HepG2 (cell line): ENCODE measurements around the gene TPST1. TPM values are rescaled to one million over a fixed set of nuclear protein-coding genes. Genes with fewer than 3 reads are reported as not detected.

Source experiments
- ARID3A ChIP-seq: IDR thresholded peaks from 2 replicates; pipeline ENCODE4 v1.6.1; 2012; ENCODE audit warnings: low read depth, low read length, improper control_type of control experiment
- ATF4 ChIP-seq, 2 experiments: fragments of 450-650 bp in 1 of 2; sonication (generic) in 1 of 2; formaldehyde crosslinking; IDR thresholded peaks; 2 replicates each; pipeline versions ENCODE4 v1.5.0 to v1.8.0; 2020 to 2022; ENCODE audit warnings: mild to moderate bottlenecking in 1 of 2, missing genetic modification reagents in 1 of 2
- BCL6 ChIP-seq: IDR thresholded peaks from 2 replicates; pipeline ENCODE4 v1.6.1; 2016; ENCODE audit warnings: missing genetic modification reagents, missing compliant biosample characterization
- CAMTA2 ChIP-seq: sonication (generic); formaldehyde crosslinking; IDR thresholded peaks from 2 replicates; pipeline ENCODE4 v1.4.0; 2020; ENCODE audit warnings: mild to moderate bottlenecking, missing genetic modification reagents, borderline replicate concordance
- ETV6 ChIP-seq: sonication (generic); formaldehyde crosslinking; conservative IDR thresholded peaks from 2 replicates; pipeline ENCODE4 v1.4.0; 2020; ENCODE audit warnings: missing genetic modification reagents
- HNF1B ChIP-seq: sonication (generic); formaldehyde crosslinking; IDR thresholded peaks from 2 replicates; pipeline ENCODE4 v1.5.1; 2020; ENCODE audit warnings: mild to moderate bottlenecking, moderate library complexity, missing genetic modification reagents
- KLF13 ChIP-seq: sonication (generic); formaldehyde crosslinking; IDR thresholded peaks from 2 replicates; pipeline ENCODE4 v1.4.0; 2020; ENCODE audit warnings: mild to moderate bottlenecking, missing genetic modification reagents
- KLF9 ChIP-seq: IDR thresholded peaks from 2 replicates; pipeline ENCODE4 v1.6.1; 2016; ENCODE audit warnings: low read depth
- MYC ChIP-seq: sonication (generic); formaldehyde crosslinking; IDR thresholded peaks from 2 replicates; pipeline ENCODE4 v1.9.0; 2021; ENCODE audit warnings: missing genetic modification reagents, borderline replicate concordance
- NPAS2 ChIP-seq: sonication (generic); formaldehyde crosslinking; IDR thresholded peaks from 2 replicates; pipeline ENCODE4 v1.8.0; 2022; ENCODE audit warnings: mild to moderate bottlenecking, missing genetic modification reagents, borderline replicate concordance
- POGK ChIP-seq: sonication (generic); formaldehyde crosslinking; conservative IDR thresholded peaks from 2 replicates; pipeline ENCODE4 v1.8.0; 2022; ENCODE audit warnings: mild to moderate bottlenecking, moderate library complexity, missing genetic modification reagents
- PTBP1 ChIP-seq: fragments of 200-400 bp; formaldehyde crosslinking; IDR thresholded peaks from 2 replicates; pipeline ENCODE4 v1.6.1; 2018; ENCODE audit warnings: low read length, low read depth; ENCODE audit not compliant: poor library complexity, severe bottlenecking
- TCF12 ChIP-seq, 2 experiments: fragments of 450-650 bp in 1 of 2; sonication (generic) in 1 of 2; formaldehyde crosslinking in 1 of 2; IDR thresholded peaks; 2 replicates each; pipeline versions ENCODE4 v1.6.1 to v1.8.0; 2017 to 2022; ENCODE audit warnings: antibody characterized with exemption in 1 of 2, mild to moderate bottlenecking in 1 of 2, missing genetic modification reagents in 1 of 2, moderate library complexity in 1 of 2
- TP53 ChIP-seq: sonication (generic); formaldehyde crosslinking; conservative IDR thresholded peaks from 2 replicates; pipeline ENCODE4 v1.4.0; 2020; ENCODE audit warnings: missing genetic modification reagents
- ZNF235 ChIP-seq: sonication (generic); formaldehyde crosslinking; IDR thresholded peaks from 2 replicates; pipeline ENCODE4 v1.8.1; 2023; ENCODE audit warnings: mild to moderate bottlenecking, missing genetic modification reagents, borderline replicate concordance
- ZNF317 ChIP-seq: sonication (generic); formaldehyde crosslinking; IDR thresholded peaks from 2 replicates; pipeline ENCODE4 v1.5.0; 2020; ENCODE audit warnings: mild to moderate bottlenecking, missing genetic modification reagents
- ZNF326 ChIP-seq: sonication (generic); formaldehyde crosslinking; IDR thresholded peaks from 2 replicates; pipeline ENCODE4 v1.4.0; 2020; ENCODE audit warnings: missing genetic modification reagents, borderline replicate concordance
- ZNF451 ChIP-seq: sonication (generic); formaldehyde crosslinking; IDR thresholded peaks from 2 replicates; pipeline ENCODE4 v1.5.0; 2020; ENCODE audit warnings: mild to moderate bottlenecking, missing genetic modification reagents
- ZNF576 ChIP-seq: sonication (generic); formaldehyde crosslinking; IDR thresholded peaks from 2 replicates; pipeline ENCODE4 v1.4.0; 2020; ENCODE audit warnings: mild to moderate bottlenecking, missing genetic modification reagents
- ZNF652 ChIP-seq: IDR thresholded peaks from 2 replicates; pipeline ENCODE4 v1.6.1; 2016; ENCODE audit warnings: low read depth, borderline replicate concordance
- ZNF660 ChIP-seq: sonication (generic); formaldehyde crosslinking; IDR thresholded peaks from 2 replicates; pipeline ENCODE4 v1.5.1; 2020; ENCODE audit warnings: mild to moderate bottlenecking, low read depth, missing genetic modification reagents, borderline replicate concordance
- ZNF781 ChIP-seq: sonication (generic); formaldehyde crosslinking; IDR thresholded peaks from 2 replicates; pipeline ENCODE4 v1.5.1; 2020; ENCODE audit warnings: borderline replicate concordance, mild to moderate bottlenecking, missing genetic modification reagents; ENCODE audit errors: not compliant biosample characterization
- polyA plus RNA-seq, 8 experiments: library from polyadenylated mRNA; depleted of rRNA in 3 of 8; stranded (reverse) in 7 of 8; unstranded in 1 of 8; fragments of >200 nt; fragmentation: Illumina TruSeq in 4 of 8; extraction: Trizol in 4 of 8; gene quantifications; 2 replicates each; pipeline versions ENCODE4 v1.2.1 to v1.2.3, GENCODE V29; 2011 to 2016; ENCODE audit warnings: low read depth in 4 of 8, missing spikeins in 1 of 8, mixed read lengths in 1 of 8; ENCODE audit not compliant: insufficient read depth in 1 of 8
- total RNA-seq, 5 experiments: library from RNA; depleted of rRNA; stranded (reverse); fragments of >200 nt; fragmentation: Illumina TruSeq; extraction: Trizol; gene quantifications; 2 replicates each; pipeline ENCODE4 v1.2.3, GENCODE V29; 2016; ENCODE audit warnings: low read depth in 1 of 5

The TPST1 gene
- total and polyA plus RNA-seq, 2 of the 13 experiments (the other 11 are each of a cell fraction or from before 2014, with no cell fraction given) = 24.3 to 34.1 TPM

GRCh38 chr7:66204822-66205740, at the start of gene TPST1 (continued):
- TF ChIP-seq ZNF235 (no peak), TCF12 (IDR thresholded peaks at IDR 0.05) (no peak), TCF12 (CRISPR knock-in tag; IDR thresholded peaks at IDR 0.05) (peak; percentile 67; the same call in 1 of the 2 replicates), ZNF317 (no peak), ZNF660 (CRISPR knock-in tag) (no peak), ZNF576 (no peak), ZNF451 (CRISPR knock-in tag) (no peak; the same call in 1 of the 2 replicates), BCL6 (0 out of 2 replicates have a peak, but pooled peaks have one; percentile 38), TP53 (CRISPR knock-in tag) (no peak), KLF9 (CRISPR knock-in tag) (no peak), ZNF652 (CRISPR knock-in tag) (no peak), NPAS2 (CRISPR knock-in tag) (no peak), ARID3A (0 out of 2 replicates have a peak, but pooled peaks have one; percentile 18), MYC (CRISPR knock-in tag) (peak; percentile 83), KLF13 (CRISPR knock-in tag) (no peak), POGK (CRISPR knock-in tag) (peak; percentile 61; the same call in 1 of the 2 replicates), PTBP1 (no peak), CAMTA2 (CRISPR knock-in tag) (no peak), ZNF781 (CRISPR knock-in tag) (no peak), HNF1B (no peak), ATF4 (CRISPR knock-in tag; IDR thresholded peaks at IDR 0.05) (peak in 1 of 2 experiments; percentile 51; a peak in 1 of 4 replicates), ETV6 (CRISPR knock-in tag) (0 out of 2 replicates have a peak, but pooled peaks have one; percentile 39), ZNF326 (CRISPR knock-in tag) (no peak)
